ENCODE measurements around the gene OVOL2.
"Not testable (repeated sequence)": the region's sequence is repeated elsewhere in the genome, so short reads cannot be mapped to it uniquely, and the experiment has no call there.

The OVOL2 gene

DNA sequence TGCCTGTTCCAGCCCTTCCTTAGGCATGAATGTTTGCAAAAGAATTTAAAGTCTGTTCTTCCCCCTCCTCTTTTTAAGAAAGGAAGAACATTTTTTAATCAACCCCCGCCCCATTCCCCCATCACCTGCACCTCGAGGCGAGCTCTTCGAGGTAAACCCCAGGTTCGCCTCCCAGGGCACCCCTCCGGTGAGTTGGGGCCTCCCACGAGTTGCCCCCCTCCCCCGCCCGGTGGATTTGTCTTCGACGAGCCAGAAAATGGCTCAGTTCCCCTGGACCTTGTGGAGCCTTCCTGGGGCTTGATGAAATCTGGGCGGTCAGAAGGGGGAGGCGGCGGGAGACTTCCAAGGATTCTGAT lies 256 bp upstream of the OVOL2 start:
- DNase-seq (ENCODE audit: low spot score) = no peak

DNA sequence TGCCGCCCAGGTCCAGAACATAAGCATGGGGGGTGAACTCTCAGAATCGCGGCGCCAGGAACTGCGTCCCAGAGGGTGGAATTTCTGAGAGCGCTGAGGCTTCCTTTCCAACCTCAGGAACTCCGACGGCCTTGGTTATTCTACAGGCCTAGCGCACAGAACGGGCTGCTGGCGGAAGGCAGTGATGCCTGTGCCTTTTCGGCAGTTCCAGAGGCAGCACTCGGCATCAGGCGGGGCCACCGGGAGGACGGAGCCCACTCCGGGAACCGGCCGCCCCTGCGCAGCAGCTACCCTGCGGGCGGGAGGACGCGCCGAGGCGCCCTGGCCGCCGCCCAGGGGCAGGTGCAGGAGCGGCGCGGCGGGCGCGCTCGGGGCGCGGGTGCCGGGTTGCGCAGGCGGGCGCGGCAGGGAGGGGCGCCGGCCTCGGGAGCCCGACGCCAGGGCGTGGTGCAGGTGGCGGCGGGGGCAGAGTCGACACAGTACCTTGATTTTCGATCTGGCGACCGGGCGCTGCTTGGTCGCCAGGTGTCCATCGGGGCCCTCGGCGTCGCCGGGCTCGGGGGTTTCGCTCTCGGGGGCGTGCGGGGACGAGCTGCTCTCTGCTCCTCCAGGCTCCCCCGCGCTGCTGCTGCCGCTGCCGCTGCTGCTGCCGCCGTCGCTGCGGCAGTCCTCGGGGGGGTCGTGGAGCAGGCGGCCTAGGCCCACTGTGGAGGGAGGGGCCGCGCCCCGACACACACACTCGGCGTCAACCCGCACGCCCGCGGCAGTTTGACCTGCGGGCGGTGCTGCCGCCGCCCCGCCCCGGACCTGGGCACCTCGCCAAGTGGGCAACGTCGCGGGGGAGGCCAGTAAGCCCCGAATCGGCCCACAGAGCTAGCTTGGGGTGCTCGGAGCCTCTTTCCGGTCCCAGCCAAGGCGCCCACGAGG lies 1.3 kb downstream of the OVOL2 start:
- DNase-seq (ENCODE audit: low spot score) = no peak

DNA sequence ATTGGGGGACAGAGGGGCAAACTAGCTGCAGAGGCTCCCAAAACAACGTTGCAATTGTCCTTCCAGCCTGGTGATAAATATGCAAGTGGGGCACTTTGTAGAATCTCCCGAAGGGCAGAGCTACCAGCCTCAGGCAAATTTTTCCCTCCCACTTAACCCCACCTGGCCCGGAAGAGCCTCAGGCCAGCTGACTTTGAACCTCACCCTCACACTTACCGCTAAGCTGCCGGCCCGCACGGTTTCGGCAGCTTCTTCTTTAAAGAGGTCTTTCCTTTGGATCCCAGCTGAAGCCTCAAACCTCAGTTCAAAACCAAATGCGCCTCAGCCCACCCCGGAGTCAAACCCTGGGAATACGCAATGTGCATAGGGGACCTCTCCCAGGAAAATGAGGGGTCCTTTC lies 2.5 kb downstream of the OVOL2 start:
- DNase-seq (ENCODE audit: low spot score) = no peak

DNA sequence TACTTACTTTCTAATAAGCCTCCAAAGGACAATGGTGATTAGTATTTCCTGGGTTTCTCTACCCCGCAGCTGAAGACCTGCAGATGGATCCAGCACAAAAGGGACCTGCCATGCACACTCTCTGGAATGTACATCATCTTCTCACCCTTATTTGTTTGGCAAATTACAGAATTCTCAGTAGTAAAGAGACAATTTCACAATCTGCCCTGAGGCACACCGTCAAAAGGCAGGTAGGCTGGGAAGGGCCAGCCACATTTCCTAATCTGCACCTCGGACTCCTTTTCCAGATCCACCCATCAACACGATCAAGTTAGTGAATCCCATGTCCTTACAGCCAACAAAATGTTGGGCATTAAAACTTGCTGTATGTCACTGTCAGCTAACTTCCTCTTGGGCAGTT lies 4.9 kb downstream of the OVOL2 start:
- DNase-seq (ENCODE audit: low spot score) = no peak

DNA sequence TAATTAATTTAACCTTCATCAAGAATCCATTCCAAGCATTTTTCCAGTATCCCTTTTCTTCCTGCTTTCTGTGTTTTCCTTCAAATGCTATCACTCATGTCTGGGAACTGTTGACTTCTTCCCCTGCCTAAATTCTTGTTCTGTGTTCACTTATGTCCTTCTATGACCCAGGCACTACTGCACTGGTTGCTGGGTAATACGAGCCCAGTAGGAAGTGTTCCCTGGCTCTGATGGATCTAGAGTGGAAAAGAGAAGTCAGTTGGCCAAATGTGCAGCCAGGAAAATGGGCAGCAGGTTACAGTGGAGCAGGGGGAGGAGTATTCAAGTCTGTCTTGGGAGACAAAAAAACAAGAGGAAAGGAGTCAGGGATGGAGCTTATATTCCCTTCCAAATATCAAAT lies 7.1 kb downstream of the OVOL2 start:
- no peak for DNase-seq (ENCODE audit: low spot score)

DNA sequence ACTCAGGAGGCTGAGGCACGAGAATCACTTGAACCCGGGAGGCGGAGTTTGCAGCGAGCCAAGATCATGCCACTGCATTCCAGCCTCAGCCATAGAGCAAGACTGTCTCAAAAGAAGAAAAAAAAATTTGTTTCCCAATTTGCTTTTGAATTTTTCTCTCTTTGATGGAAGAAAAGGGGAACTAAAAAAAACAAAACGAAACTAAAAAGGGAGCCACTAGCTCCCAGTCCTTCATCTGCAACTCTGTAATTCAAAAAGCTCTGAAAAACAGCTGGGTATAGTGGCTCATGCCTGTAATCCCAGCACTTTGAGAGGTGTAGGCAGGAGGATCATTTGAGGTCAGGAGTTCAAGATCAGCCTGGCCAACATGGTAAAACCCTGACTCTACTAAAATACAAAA lies 9.5 kb downstream of the OVOL2 start:
- no peak for DNase-seq (ENCODE audit: low spot score)

DNA sequence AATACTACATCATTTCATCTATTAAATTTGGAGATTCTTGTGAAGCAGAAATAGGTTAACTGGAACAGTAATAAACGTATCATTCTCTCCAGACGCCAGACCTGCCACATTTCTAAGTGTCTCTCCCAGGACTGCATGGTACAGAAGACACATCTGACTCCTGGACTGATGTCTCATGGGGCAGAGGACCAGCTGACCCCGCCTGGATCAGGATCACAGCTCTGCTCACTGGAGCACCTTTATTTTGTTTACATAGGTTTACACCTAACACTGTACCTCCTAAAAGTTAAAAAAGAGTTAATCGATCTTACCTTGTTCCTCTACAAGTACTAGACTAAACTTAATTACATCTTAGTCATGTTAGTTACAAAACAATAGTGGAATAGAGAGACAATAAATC lies 11.2 kb downstream of the OVOL2 start:
- DNase-seq (ENCODE audit: low spot score) = no peak

DNA sequence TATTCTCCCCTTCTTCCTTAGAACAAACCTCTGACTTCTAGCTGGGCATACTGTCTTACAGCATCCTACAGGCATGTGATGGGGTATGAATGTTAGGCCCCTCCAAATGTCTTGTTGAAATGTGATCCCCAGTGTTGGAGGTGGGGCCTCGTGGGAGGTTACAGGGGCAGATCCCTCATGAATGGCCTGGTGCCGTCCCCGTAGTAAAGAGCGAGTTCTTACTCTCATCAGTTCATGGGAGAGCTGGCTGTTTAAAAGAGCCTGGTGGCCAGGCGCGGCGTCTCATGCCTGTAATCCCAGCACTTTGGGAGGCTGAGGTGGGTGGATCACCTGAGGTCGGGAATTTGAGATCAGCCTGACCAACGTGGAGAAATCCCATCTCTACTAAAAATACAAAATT lies 15.5 kb downstream of the OVOL2 start:
- DNase-seq (ENCODE audit: low spot score) = no peak

DNA sequence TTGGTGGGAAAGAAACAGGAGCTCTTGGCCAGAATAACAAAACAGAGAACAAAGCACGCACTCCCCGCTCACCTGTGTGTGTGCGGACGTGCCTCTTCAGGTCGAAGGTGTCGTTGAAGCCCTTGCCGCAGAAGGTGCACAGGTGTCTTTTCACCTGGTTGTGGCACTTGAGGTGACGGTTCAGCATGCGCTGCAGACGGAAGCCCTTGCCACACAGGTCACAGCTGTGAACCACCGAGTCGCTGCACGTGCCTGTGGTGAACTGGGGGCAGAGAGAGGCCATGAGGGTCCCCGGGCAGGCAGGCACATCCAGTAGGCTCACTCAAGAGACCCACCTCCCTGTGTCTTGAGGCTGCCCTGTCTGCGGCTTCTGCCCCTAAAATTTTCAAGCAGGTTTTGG lies 16.3 kb downstream of the OVOL2 start:
- no peak for DNase-seq (ENCODE audit: low spot score)

DNA sequence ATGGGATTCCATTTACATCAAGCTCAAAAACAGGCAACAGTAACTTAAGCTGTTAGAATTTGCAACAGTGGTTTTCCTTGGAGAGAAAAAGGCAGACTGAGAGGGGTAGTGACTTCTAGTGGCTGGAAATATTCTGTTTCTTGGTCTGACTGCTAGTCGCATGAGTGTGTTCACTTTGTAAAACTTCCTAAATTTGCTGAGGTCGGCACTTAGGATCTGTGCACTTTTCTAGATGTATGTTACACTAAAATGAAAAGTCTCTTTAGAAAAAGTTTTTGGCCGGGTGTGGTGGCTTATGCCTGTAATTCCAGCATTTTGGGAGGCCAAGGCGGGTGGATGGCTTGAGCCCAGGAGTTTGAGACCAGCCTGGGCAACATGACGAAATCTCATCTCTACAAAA lies 18.7 kb downstream of the OVOL2 start:
- DNase-seq (ENCODE audit: low spot score) = no peak

DNA sequence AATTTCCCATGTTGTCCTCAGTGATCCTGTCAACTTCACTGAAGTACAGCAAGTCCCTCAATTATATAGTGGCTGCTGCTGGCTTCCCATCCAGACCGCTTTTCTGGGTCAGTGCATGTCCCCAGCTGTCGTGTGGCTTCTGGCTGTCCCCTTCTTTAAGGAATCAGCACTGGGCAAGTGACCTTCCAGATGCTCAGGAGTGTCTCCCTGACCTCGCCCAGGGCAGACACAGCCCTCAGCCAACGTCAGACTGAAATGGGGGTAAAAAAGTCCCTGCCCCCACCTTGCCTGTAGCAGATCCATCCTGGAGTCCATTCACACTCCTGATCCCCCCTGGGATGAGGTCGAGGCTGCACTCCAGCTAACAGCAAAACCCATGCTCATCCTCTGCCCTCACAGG lies 23.7 kb downstream of the OVOL2 start:
- no peak for DNase-seq (ENCODE audit: low spot score)

DNA sequence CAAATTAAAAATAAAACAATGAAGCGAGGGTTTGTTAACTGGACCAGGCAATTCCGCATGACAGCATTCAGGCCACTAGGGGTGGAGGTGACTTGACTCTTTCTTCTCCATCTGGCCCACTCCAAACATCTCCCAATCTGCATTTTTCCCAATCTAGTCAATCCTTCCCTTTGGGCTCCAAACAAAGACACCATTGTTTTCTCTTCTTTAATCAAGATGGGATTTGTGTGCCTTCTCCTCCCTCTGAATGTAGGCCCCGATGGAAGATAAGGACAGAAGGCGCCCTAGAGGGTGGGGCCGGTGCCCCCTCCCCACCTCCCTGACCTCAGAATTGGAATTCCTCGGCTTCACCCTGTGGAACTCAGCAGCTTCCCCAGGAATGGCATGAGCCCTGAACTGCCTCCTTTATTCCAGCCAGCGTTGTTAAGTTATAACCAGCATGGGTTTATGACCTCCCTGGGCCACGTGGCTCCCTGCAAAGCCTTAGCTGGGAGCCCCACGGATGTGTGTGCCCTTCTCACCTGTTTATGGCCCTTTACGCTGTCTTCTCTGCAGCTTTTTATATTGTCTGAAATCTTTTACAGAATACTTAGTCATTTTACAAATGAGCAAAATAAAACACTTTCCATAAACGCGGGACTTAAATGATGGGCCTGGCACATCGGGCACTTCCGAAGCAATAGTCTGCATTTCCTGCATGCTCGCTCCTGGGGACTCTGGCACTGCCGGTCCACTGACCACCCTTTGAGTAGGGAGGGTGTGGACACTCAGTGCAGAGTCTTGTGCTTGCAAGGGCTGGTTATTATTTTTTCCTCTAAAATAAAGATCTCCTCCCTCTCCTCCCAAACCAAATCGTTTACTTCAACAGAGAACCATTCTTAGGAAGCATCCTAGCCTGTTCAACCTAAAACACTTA lies 24.5 kb downstream of the OVOL2 start:
- DNase-seq (ENCODE audit: low spot score) = no peak

DNA sequence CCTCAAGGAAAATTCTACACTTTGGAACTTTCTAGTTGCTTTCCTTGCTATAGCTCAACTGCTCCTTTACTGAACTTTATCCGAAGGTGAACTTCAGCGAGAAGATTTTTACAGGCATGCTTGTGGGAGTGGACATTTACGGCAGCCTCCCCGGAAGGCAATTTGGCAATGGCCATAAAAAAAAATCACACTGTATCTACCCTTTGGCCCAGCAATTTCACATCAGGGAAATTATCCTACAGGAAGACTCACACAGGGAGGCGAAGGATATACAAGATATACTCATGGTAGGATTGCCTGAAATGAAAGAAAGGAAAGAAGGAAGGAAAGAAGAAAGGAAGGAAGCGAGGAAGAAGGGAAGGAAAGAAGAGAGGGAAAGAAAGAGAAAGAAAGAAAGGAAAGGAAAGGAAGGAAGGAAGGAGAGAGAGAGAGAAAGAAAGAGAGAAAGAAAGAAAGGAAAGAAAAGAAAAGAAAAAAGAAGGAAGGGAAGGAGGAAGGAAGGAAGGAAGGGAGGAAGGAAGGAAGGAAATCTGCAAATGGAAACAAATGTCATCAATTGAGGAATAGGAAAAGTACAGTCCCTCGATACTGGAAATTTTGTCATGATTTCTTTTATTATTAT lies 25.7 kb downstream of the OVOL2 start:
- no peak for DNase-seq (ENCODE audit: low spot score)

DNA sequence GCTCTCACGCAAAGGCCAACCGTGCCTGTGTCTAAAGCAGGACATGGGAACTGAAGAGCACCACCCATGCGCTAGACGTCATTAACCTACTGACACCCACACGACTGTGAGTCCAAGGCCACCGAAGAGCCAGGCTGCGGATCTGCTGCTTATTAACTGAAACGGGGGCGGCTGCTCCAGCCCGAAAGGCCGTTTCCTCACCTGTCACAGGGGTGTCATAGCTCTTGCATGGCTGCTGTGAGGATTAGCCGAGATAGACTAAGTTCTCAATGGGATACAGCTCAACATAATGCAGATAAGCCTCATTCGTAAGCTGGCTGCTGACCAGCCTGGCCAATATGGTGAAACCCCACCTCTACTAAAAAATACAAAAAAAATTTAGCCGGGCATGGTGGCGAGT lies 26.7 kb downstream of the OVOL2 start:
- no peak for DNase-seq (ENCODE audit: low spot score)

DNA sequence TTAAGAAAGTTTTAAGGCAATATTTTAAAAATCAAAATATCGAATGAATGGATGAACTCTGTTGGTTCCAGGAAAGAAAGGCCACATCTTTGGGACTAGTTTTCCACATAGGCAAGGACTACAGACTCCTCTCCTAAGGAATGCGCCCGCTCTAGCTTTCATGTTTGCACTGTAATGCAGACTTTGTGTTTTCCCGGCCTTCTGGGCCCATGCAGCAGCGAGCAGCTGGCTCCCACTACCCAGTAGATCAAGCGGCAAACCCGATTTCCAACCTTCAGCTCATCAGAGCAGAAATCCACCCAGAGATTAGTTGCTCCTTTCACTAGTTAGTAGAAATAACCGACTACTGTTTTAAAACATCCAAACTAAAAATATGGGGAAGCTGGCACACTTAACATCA lies 27.7 kb downstream of the OVOL2 start:
- DNase-seq (ENCODE audit: low spot score) = no peak

DNA sequence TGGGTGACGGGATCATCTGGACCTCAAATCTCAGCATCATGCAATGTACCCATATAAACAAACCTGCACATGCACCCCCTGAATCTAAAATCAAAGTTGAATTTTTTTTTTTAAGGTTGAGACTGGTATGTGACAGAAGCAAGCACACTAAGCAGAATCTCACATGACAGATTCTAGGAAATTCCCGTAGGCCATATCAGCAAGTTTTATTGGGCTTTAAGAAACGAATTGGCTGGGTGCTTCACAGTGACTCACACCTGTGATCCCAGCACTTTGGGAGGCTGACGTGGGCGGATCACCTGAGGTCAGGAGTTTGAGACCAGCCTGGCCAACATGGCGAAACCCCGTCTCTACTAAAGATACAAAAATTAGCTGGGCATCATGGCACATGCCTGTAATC lies 30.7 kb downstream of the OVOL2 start:
- not testable (repeated sequence) for DNase-seq (ENCODE audit: low spot score)

DNA sequence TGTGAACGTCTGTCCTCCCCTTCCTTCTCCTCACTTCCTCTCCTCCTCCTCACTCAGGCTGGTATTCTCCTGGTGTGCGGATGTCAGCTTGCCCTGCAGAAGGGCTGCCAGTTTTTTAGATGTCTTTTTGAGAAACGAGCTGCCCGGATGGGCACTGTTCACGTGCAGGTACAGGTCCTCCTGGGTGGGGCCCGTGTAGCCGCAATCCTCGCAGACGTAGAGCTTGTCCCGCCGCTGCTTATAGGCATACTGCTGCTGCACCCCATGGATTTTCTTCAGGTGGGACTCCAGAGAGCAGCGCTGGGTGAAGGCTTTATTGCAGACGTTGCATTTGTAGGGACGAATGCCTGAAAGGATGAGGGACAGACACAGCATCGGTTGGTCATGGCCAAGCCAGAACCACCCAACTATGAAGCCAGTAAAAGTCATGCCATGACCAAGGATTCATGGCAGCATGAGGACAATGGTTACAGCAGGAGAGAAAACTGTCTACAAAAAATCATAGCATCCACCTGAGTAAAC lies 33.0 kb downstream of the OVOL2 start:
- DNase-seq (ENCODE audit: low spot score) = no peak

DNA sequence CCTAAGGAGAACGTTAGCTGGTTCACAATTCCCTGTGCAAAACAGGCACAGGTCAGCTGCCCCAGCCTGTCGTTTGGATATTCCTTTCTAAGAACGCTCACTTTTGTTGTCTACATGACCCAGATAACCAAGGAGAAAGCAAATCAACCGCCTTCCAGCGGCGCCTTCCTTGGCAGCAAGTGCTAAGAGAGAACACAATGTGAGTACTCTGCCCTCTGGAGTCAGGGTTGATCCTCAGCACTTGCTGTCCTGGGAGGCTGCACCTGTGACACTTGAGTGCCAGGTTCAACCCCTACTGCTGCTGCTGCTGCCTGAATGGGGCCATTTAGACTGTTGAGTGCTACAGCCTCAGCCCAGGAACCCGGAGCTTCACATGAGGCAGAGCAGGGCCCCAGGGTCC lies 36.8 kb downstream of the OVOL2 start:
- no peak for DNase-seq (ENCODE audit: low spot score)

DNA sequence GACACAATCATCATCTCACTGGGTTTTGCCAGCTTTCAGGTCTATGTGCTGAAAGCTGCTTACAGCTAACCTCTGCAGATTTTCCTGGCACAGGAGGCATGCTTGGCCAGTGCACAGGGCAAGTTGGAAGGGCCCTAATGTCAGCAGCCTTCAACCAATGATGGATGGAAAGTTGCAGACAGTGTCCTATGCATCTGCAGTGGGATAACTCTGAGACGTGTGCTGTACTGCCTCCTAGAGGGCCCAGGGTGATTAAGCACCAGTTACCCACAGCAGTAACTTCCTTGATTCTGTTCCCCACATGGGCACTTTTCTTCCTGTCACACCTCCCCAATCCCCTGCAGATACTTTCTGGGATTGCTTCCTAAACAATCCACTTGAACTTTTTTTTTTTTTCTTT lies 38.6 kb downstream of the OVOL2 start:
- peak; percentile 25 for DNase-seq (ENCODE audit: low spot score)

DNA sequence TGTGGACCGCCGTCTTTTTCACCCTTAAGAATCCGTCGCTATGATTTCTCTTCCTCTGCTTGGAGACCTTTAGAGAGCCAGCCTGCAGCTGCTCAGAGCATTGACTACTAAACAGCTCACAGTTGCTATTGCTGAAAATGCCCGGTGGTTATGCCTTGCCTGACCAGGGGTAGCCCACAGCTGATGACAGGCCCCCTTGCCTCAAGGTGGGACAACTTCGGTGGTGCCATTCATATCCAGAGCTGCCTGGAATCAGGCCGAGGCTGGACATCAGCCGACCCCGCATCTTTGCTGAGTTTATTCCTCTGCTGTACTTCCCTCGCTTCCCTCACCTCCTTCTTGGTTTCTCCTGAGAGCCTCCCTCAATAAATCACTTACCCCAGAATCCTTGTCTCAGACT lies 39.6 kb downstream of the OVOL2 start:
- DNase-seq (ENCODE audit: low spot score) = no peak

DNA sequence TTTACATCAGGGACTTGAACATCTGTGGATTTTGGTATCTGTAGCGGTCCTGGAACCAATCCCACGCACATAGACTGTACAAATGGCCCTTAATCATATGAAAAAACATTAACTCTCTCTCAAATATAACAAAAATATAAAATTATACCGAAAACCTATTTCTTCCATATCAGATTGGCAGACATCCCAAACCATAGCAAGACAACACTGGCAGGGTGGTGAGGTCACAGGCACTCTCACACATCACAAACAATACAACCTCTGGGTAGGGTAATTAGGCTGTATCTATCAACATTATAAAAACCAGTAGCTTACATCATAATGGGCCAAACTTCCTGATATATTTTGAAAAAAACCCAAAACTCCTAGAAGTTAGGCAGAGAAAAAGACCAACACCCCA lies 40.9 kb downstream of the OVOL2 start:
- no peak for DNase-seq (ENCODE audit: low spot score)

DNA sequence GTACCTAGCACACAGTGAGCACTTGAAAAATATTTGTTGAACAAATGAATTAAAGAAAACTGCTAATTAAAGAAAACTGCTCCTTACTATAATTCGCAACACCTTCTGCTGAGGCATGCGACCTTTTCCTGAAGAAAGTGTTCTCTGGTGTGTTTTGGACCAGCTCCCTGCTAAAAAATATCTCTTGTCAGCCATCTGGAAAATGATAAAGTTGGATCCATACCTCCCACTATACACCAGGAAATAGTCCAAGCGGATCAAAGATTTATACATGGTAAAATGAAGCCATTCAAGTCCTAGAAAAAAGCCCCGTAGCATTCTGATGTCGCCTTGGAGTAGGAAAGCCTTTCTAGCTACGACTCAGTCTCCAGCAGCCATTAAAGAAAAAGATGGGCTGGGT lies 43.3 kb downstream of the OVOL2 start:
- DNase-seq (ENCODE audit: low spot score) = no peak

DNA sequence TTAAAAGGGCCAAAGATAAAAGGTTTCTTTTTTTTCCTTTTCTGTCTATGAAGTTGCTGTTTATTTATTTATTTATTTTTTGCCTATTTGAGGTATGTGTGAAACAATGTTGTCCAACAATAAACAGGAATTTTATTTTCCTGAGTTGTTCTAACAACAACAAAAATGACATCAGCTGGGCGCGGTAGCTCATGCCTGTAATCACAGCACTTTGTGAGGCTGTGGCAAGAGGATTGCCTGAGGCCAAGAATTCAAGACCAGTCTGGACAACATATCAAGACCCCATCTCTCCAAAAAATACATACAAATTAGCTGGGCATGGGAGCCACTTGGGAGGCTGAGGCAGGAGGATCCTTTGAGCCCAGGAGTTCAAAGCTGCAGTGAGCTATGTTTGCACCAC lies 44.8 kb downstream of the OVOL2 start:
- DNase-seq (ENCODE audit: low spot score) = no peak
